Measurements from ENCODE around the gene KIR3DL2. TPM values are rescaled to one million over a fixed set of nuclear protein-coding genes. Genes with fewer than 3 reads are reported as not detected.
"Not testable (repeated sequence)": the region's sequence is repeated elsewhere in the genome, so short reads cannot be mapped to it uniquely, and the experiment has no call there.

Gene KIR3DL2
- total RNA-seq (not detected), polyA plus RNA-seq (under 1 TPM in 1 of 2 donors, not detected in 1; 0.32 TPM)
- long read RNA-seq, donor 1, result 0 reads
- long read RNA-seq, donor 2, result 0 reads
- long read RNA-seq, donor 3, result 0 reads

DNA sequence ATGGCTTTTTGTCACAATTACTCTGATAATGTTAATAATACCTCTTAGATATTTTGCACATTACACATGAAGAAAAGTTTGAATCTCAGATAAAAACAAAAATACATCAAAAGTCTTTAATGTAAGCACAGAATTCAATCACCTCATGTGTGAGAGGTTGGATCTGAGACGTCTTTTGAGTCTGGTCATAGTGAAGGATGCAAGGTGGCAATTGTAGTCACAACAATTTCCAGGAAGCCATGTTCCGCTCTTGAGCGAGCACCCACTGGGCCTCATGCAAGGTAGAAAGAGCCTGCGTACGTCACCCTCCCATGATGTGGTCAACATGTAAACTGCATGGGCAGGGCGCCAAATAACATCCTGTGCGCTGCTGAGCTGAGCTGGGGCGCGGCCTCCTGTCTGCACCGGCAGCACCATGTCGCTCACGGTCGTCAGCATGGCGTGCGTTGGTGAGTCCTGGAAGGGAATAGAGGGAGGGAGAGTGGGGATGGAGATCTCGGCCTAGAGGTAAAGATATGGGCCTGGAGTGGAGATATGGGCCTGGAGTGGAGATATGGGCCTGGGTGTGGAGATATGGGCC is at the start of gene KIR3DL2:
KIR3DL2 (plus strand) TSS at position 383 of the 580 bp plus-strand sequence; CDS start at position 416, 33 bp downstream.
- intact Hi-C loops (cut with DNase I); H3K36me3 ChIP-seq; H3K9me3 ChIP-seq; H3K27ac ChIP-seq; H3K4me1 ChIP-seq (ENCODE audit: insufficient read depth); DNase-seq; H3K27me3 ChIP-seq; H3K4me3 ChIP-seq: not testable (repeated sequence)
- 76 to 85% (median 84%) methylated on average over 16 of the region's 16 CpGs for WGBS, 3 donors

DNA sequence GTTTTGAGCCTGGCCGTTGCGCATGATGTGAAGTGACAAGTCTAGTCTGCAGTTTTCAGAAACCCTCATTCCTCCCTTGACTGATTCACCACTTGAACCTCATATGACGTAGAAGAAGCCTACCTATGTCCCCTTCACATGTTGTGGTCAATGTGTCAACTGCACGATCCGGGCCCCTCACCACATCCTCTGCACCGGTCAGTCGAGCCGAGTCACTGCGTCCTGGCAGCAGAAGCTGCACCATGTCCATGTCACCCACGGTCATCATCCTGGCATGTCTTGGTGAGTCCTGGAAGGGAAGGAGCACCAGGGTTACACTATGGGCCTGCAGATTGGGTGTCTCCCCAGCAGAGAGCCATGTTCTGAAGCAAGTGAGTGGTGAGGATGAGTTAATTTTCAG is 46.8 kb upstream of the KIR3DL2 start, which contains the start of gene KIR2DL4:
KIR2DL4 (plus strand) TSS at position 201 of the 400 bp plus-strand sequence; CDS start at position 243, 42 bp downstream.
- 84 to 86% (median 85%) methylated on average over 10 of the region's 10 CpGs for WGBS, 3 donors
- no peak within 1 kb of the TSS for H3K4me3 ChIP-seq
- intact Hi-C loops (cut with DNase I), result no loop called here
- H3K4me1 ChIP-seq (ENCODE audit: insufficient read depth), result no peaks in the 10 kb centered on the region
- no peak within 1 kb of the TSS for H3K27ac ChIP-seq
- H3K9me3 ChIP-seq, result no peaks in the 10 kb centered on the region
- no peak for TF ChIP-seq EP300 (IDR thresholded peaks at IDR 0.05)
- TF ChIP-seq, protein P1, sequence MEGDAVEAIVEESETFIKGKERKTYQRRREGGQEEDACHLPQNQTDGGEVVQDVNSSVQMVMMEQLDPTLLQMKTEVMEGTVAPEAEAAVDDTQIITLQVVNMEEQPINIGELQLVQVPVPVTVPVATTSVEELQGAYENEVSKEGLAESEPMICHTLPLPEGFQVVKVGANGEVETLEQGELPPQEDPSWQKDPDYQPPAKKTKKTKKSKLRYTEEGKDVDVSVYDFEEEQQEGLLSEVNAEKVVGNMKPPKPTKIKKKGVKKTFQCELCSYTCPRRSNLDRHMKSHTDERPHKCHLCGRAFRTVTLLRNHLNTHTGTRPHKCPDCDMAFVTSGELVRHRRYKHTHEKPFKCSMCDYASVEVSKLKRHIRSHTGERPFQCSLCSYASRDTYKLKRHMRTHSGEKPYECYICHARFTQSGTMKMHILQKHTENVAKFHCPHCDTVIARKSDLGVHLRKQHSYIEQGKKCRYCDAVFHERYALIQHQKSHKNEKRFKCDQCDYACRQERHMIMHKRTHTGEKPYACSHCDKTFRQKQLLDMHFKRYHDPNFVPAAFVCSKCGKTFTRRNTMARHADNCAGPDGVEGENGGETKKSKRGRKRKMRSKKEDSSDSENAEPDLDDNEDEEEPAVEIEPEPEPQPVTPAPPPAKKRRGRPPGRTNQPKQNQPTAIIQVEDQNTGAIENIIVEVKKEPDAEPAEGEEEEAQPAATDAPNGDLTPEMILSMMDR (IDR thresholded peaks at IDR 0.05), result no peak
- no peak for TF ChIP-seq POLR2A (IDR thresholded peaks at IDR 0.05)
- H3K27me3 ChIP-seq, result no peaks in the 10 kb centered on the region
- no peak for DNase-seq
- no peaks in the 10 kb centered on the region for H3K36me3 ChIP-seq

DNA sequence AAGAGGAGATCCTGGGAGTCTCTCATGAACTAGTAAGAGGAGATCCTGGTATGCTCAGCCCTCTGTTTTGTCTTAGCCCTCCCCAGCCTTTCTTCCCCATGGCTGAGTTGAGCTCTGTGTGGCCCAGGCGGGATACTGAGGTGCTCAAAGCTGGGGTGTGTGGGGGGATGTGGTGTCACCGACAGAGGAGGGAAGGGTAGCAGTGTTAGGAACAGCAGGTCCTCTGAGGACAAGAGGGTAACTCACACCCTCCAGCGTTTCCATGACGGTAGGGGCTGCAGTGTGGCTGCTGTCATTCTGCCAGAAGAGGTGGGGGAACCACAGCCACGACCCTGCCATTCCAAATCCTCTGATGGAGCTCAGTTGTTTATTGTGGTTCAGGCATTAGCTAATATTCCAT is 46.1 kb upstream of the KIR3DL2 start:
- TF ChIP-seq POLR2A (IDR thresholded peaks at IDR 0.05), result no peak
- H3K27me3 ChIP-seq, result no peaks in the 10 kb centered on the region
- WGBS, 3 donors, result 52 to 66% (median 56%) methylated on average over 5 of the region's 5 CpGs
- H3K4me1 ChIP-seq (ENCODE audit: insufficient read depth), result no peaks in the 10 kb centered on the region
- no peak overlapping the region for H3K27ac ChIP-seq
- H3K36me3 ChIP-seq, result no peaks in the 10 kb centered on the region
- no peak for DNase-seq
- H3K4me3 ChIP-seq, result no peak overlapping the region
- no peaks in the 10 kb centered on the region for H3K9me3 ChIP-seq
- intact Hi-C loops (cut with DNase I), result no loop called here

DNA sequence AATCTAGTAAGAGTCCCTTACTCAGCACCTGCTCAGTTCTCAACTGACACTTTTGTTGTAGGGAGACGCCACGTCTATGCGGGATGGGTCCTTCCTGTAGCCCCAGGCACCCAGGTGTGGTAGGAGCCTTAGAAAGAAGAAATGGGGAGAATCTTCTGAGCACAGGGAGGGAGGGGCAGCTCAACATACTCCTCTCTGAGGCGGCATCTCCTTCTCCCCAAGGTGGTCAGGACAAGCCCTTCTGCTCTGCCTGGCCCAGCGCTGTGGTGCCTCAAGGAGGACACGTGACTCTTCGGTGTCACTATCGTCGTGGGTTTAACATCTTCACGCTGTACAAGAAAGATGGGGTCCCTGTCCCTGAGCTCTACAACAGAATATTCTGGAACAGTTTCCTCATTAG is 45.7 kb upstream of the KIR3DL2 start:
- no peaks in the 10 kb centered on the region for H3K36me3 ChIP-seq
- no peak for DNase-seq
- no peak overlapping the region for H3K27ac ChIP-seq
- H3K27me3 ChIP-seq, result no peaks in the 10 kb centered on the region
- H3K9me3 ChIP-seq, result no peaks in the 10 kb centered on the region
- TF ChIP-seq, protein P1 (IDR thresholded peaks at IDR 0.05), result no peak
- TF ChIP-seq POLR2A (IDR thresholded peaks at IDR 0.05) (no peak), EP300 (IDR thresholded peaks at IDR 0.05) (no peak)
- intact Hi-C loops (cut with DNase I), result no loop called here
- H3K4me1 ChIP-seq (ENCODE audit: insufficient read depth), result no peaks in the 10 kb centered on the region
- no peak overlapping the region for H3K4me3 ChIP-seq
- WGBS, 3 donors, result 85 to 89% (median 85%) methylated on average over 10 of the region's 10 CpGs

DNA sequence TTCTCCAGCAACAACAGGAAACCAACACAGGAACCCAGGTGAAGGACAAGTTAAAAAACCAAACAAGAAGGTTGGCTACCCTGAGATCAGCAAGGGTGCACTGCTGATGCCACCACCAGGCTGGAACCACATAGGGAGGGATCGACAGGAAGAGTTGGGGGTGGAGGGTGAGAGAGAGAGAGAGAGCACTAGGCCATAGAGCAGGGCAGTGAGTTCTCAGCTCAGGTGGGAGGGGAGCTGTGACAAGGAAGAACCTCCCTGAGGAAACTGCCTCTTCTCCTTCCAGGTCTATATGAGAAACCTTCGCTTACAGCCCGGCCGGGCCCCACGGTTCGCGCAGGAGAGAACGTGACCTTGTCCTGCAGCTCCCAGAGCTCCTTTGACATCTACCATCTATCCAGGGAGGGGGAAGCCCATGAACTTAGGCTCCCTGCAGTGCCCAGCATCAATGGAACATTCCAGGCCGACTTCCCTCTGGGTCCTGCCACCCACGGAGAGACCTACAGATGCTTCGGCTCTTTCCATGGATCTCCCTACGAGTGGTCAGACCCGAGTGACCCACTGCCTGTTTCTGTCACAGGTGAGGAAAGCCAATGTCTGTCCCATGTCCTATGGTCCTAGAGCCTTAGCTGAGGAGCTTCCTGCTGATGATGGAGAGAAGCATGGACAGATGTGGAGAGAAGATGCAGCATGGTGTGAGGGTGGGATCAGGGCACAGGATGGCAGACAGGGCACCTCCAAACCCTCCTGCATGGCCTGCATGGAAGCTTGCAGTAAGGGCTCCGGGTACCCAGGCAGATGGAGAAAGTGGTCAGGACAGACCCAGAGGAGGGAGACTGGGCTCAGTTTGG is 44.4 kb upstream of the KIR3DL2 start:
- Histone ChIP-seq H3K9me3 (no peaks in the 10 kb centered on the region), H3K4me3 (no peak overlapping the region), H3K27me3 (no peaks in the 10 kb centered on the region), H3K27ac (no peak overlapping the region), H3K4me1 (ENCODE audit: insufficient read depth) (no peaks in the 10 kb centered on the region), H3K36me3 (no peaks in the 10 kb centered on the region)
- 75 to 85% (median 82%) methylated on average over 14 of the region's 14 CpGs for WGBS, 3 donors
- DNase-seq, result no peak
- no peak for TF ChIP-seq EP300 (IDR thresholded peaks at IDR 0.05)
- TF ChIP-seq POLR2A (IDR thresholded peaks at IDR 0.05), result no peak
- TF ChIP-seq, protein P1 (IDR thresholded peaks at IDR 0.05), result no peak
- intact Hi-C loops (cut with DNase I), result no loop called here
